NCI-H82 treated with DMSO at 0.1 percent for 48 hours (cell line): ENCODE data around the gene CYLD.

ENCODE experiments used
- DNase-seq: peaks from one replicate; lab custom pipeline; 2025; ENCODE audit not compliant: unreplicated experiment; lab: John Stamatoyannopoulos, UW

The CYLD gene

GRCh38 chr16:50776037-50776436 is 34.2 kb downstream of the CYLD start:
- no peak for DNase-seq

- DNase-seq: no peak
Measured at GRCh38 chr16:50778284-50779163, 36.6 kb downstream of the CYLD start.

- DNase-seq: no peak
Measured at GRCh38 chr16:50781043-50781442, 39.2 kb downstream of the CYLD start.

- no peak for DNase-seq
Measured at GRCh38 chr16:50781518-50781917, 39.6 kb downstream of the CYLD start.

- DNase-seq: no peak
Measured at GRCh38 chr16:50789757-50790156, 47.9 kb downstream of the CYLD start.

- DNase-seq: no peak
Measured at GRCh38 chr16:50791522-50791921, 49.6 kb downstream of the CYLD start.

- DNase-seq: no peak
Measured at GRCh38 chr16:50796829-50797228, 54.9 kb downstream of the CYLD start.

GRCh38 chr16:50797456-50797855 is 55.6 kb downstream of the CYLD start:
- DNase-seq: no peak

GRCh38 chr16:50800074-50800473 is 58.2 kb downstream of the CYLD start:
- DNase-seq: no peak

- DNase-seq: no peak
Measured at GRCh38 chr16:50801036-50801435, 59.1 kb downstream of the CYLD start.

GRCh38 chr16:50802000-50802399 is 60.1 kb downstream of the CYLD start:
- DNase-seq: no peak

GRCh38 chr16:50802961-50803360 is 61.1 kb downstream of the CYLD start:
- DNase-seq: no peak

GRCh38 chr16:50804290-50804907 is 62.5 kb downstream of the CYLD start:
- no peak for DNase-seq

GRCh38 chr16:50806099-50807062 is 64.5 kb downstream of the CYLD start:
- DNase-seq: peak; percentile 95

- no peak for DNase-seq
Measured at GRCh38 chr16:50808929-50809538, 67.1 kb downstream of the CYLD start.

GRCh38 chr16:50809561-50809960 is 67.7 kb downstream of the CYLD start:
- DNase-seq: no peak

- no peak for DNase-seq
Measured at GRCh38 chr16:50810241-50810965, 68.5 kb downstream of the CYLD start.

GRCh38 chr16:50812046-50812445 is 70.2 kb downstream of the CYLD start:
- DNase-seq: no peak

- DNase-seq: no peak
Measured at GRCh38 chr16:50812876-50813466, 71.1 kb downstream of the CYLD start.

- DNase-seq: no peak
Measured at GRCh38 chr16:50814052-50814451, 72.2 kb downstream of the CYLD start.
